Measurements from ENCODE around the gene ANKRD62.

DNA sequence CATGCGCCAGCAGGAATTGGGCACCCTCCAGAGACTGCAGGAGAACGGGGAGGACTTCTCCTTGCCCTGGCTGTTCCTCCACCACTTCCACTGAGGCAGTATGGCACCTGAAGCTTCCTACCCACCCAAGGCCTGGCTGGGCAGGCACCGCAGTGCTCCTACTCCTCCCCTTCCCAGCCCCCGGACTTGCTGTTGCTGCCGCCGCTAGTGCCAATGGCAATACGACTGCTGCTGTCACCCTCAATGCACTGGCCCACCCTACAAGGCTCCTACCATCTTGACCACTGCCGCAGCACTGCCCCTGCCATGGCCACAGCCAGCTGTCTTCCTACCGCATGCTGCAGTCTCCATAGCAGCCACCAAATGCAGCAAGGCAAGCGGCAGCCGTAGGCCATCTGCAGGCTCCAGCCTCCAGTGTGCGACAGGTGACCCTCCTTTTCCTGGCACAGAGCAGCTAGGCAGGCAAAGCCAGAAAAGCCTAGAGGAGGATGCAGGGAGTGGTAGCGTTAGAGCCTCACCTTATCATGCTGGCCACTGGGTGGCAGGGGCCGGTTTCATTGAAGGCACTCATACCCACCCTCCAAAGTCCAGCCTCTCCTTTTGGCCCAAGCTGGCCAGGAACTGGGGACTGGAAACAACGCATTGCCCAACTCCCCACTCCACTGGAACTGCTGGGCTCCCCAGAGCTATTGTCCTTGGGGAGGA lies 47.4 kb upstream of the ANKRD62 start:
- no peak for TF ChIP-seq POLR2A (IDR thresholded peaks at IDR 0.05; ENCODE audit: low read depth, low read length)
- no peak for TF ChIP-seq POLR2AphosphoS5 (IDR thresholded peaks at IDR 0.05; ENCODE audit: low read depth, low read length)
